Central memory CD4-positive, alpha-beta T cell (primary cell): Measurements from ENCODE around the gene NR6A1.

Experiments used
- DNase-seq: peaks from one replicate; pipeline ENCODE4 v3.0.0; 2022

The NR6A1 gene

DNA sequence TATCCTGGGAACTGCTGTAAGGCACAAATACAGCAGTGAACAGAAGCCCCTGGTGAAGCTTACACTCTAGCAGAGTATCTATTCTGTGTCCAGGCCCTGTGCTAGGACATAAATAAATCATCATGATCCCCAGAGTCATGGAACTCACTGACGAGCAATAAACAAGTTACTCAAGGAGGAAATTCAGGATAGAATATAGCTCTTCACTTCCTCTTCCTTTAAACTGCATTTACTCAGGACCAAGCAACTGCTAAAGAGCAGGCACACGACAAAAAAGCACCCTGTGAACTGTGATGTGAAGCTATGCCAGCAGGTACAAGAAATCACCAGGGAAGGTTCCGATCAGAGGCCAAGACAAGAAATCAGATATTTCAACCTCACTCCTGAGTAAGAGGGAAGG is 216.1 kb downstream of the NR6A1 start:
- DNase-seq, result no peak

DNA sequence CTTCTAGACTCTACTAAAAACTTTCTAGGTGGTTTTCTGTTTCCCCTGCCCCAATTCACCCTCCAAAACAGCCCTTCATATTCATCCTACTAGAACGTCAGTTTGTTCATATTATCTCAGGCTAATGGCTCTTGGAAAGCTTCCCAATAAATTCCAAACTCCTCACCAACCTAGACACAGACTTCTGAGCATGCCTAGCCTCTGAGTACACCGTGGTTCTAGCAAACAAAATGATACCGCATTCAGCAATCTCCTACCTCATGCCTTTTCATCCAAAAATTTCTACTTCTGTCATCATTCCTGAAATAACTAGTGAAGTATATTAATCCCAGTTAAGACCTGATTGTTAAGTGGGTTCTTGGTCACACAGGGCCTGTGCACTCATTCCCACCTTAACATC is 217.4 kb downstream of the NR6A1 start:
- DNase-seq, result no peak

DNA sequence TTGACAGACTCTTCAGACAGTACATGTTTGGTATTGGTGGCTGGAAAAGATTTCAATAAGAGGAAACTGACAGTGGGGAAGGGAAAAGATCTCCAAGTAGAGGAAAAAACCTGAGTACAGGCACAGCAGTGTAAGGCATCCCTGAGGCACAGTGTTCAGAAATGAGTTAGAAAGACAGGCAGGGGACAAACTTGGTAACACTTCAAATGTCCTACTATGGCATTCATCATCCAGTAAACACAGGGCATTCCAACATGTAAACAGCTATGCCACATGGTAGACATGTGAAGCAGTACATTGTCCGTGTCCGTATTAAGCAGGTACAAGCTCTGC is 218.9 kb downstream of the NR6A1 start:
- no peak for DNase-seq

DNA sequence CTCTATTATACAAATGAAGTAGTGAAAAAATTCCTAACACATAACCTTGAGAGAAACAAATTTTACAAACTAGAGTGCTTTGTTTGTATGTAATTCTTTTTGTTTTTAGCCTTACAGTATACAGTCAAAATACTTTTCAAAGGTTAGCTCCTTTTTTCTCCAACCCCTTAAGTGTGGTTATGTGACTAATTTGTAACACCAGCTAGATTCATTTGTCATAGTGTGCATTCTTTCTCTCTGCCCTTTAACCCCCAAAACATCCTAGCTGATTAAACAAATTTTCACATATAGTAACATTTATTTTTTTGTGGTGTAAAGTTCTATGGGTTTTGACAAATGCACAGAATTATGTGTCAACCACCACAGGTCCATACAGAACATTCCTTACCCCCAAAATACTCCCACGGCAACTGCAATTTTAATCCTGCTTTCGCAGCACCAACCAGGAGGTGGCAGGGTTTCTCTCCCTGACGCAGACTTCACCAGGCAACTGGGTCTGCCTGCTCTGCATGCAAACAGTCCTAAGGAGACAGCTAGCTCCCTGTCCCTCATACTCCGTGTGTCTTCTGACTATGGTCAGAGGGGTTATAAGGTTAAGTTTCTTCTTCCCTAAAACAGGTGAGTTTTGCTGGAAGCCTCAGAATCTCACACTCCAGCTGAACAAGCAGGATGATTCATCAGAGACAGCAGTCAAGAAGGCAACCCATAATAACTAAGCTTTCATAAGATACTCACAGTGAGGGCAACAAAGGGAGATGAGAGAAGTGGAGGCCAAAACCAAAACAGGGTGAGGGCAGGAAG is 219.4 kb downstream of the NR6A1 start:
- DNase-seq, result no peak

DNA sequence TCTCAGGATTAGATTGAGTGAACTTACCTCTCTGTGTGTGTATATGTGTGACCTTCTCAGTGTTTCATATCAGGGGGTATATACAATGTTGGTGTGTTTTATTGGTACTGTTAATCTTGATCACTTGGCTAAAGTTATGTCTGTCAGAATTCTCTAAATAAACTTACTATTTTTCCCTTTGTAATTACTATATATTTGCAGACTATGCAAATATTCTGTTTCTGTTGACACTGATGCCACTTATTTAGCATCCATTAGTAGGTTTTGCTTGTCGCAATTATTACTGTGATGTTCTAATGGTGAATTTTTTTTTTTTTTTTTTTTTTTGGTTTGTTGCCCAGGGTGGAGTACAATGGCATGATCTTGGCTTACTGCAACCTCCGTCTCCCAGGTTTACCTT is 221.0 kb downstream of the NR6A1 start:
- no peak for DNase-seq

DNA sequence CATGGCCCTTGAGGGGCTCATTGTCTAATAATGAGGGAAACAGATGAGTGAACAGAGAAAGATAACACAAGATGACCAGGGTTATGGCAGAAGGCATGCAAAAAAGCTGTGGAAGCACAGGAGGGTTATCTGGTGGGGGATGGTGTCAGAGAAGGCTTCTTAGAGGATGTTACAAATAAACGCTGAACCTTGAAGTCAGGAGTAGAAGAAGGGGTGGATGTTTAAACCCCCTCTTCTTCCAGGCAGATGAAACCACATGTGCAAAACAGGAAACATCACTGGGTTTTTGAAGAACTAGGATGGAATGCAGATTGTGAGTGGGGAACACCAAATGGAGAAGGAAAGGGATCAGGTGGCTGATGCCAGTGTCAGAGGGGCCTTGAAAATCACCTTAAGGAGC is 222.1 kb downstream of the NR6A1 start:
- DNase-seq, result no peak

DNA sequence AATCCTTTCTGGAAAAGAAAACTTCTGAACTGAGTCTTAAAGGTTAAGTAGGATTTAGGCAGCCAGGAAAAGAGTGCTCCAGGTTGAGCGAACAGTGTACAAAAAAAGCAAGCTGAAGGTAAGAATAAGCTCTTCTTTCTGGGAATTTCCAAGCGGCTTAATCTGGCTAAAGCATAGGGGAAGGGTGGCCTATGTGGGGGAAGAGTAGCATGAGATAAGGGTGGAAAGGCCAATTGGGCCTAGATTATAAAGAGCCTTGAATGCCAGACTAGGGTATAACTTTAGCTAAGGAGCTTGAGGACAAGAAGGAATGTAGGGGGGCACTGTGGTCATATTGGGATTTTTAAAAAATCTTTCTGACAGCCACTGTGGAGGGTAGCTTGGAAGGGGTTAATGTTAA is 226.6 kb downstream of the NR6A1 start:
- DNase-seq, result no peak

DNA sequence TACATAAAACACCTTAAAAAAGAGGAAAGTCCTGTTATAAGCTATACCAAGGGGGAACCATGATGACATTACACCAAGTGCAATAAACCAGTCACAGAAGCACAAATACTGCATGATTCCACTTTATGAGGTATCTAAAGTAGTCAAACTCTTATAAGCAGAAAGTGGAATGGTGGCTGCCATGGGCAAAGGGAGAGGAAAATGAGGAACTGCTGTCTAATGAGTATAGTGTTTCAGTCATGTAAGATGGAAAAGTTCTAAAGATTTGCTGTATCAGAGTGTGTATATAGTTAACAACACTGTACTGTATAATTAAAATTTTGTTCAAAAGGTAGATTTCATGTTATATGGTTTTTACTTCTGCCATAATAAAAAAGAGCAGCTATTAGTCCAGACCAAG is 229.3 kb downstream of the NR6A1 start:
- DNase-seq, result no peak

DNA sequence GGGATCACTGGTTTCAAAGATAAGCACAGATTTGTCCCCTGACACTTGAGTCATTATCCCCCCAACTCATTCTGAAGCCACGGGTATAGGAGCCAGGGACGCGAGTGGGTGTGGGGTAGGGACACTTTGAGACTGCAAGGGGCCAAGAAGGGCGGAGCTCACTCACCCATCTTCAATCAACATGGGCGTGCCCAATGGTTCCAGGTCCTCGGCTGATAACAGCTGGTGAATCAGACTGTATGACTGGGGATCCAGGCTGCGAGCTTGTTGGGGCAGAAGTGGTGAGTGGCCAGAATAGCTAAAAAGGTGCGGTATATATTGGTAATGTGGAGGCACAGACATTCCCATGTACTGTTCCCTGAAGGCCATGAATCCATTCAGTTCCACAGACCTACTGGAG is 233.2 kb downstream of the NR6A1 start:
- DNase-seq, result no peak

DNA sequence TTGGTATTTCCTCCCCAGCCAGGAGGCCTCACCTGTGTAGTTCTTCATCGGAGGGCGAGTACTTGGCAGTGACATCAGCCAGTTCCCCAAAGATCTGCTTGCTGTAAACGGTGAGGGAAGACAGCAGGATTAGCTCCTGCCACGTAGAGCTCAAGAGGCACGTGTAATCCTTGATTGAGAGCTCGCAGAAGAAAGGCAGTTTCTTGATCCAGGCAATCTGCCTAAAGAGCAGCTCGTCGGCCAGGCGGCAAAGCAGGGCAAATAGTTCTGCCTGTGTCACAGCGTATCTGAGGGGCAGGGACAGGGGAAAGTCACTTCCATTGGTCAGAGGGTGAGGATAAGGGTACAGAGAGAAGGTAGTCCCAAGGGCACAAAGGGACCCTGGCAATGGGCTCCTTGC is 235.3 kb downstream of the NR6A1 start:
- DNase-seq, result no peak

DNA sequence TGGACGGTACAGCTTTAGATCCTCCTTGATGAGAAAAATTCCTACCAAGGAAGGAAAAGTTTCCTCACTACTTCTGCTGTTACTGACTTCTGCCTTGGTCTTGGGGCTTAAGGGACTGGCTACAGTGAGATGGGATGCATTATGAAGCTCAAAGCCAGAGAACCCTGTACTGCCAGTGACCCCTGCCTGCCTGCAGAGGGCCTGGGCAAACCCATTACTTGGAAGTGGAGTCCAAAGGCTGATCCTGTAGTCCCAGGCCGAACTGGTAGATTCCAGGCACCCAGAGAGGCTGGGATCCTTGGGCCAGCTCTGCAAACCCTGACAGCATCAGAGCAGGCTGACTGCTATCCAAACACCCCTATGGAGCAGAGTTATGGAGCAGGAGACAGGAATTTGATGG is 238.2 kb downstream of the NR6A1 start:
- no peak for DNase-seq

DNA sequence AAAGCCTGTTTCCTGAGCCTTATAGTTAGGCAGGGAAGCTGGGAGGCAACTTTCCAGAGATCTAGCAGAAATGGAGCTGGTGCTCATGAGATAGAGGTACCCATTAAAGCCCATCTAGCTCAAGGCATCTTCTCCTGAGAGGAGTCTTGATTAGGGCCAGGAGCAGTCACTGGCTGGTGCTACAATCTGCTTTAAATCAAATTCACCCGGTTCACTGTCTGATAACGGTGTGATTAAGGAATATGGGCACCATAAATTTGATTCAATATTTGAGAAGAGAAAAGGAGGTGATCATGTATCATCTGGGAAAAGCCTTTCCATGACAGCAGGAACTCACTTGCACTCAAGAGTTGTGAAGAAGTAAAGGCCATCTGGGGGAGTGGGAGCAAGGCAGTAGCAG is 240.0 kb downstream of the NR6A1 start:
- no peak for DNase-seq

DNA sequence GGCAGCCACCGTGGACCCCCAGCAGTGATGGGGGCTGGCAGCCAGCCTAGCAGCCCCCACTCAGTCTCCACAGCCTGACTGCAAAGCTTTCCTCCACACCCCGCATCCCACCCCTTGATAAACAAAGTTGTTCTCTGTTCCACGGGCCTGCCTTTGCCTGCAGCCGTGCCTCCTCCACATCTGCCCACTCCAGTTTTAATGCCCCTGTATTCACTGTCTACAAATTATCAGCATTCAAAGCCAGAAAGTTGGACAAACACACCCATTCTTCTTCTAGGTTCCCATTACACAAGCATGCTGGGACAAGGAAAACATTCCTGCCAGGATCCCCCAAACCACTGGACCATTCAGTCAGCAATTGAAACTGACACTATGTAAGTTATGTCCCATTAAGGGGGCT is 240.9 kb downstream of the NR6A1 start:
- DNase-seq, result no peak

DNA sequence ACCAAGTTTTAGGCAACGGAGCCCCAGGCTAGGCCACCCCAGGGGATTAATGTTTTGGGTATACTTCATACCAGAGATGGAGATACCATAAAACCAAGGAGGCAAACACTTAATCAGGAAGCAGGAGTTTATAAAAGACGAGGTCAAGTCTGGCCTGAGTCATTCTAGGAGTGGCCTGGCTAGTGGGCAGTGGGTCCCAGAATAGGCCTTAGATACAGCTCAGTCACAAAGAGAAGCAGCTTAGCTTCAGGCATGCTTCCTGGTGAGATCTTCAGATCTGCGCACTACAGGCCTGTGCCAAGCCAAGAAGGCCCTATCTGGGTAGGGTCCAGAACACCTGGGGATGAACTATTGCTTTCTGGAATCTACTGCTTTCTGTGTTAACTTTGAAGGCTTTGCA is 243.3 kb downstream of the NR6A1 start:
- no peak for DNase-seq

DNA sequence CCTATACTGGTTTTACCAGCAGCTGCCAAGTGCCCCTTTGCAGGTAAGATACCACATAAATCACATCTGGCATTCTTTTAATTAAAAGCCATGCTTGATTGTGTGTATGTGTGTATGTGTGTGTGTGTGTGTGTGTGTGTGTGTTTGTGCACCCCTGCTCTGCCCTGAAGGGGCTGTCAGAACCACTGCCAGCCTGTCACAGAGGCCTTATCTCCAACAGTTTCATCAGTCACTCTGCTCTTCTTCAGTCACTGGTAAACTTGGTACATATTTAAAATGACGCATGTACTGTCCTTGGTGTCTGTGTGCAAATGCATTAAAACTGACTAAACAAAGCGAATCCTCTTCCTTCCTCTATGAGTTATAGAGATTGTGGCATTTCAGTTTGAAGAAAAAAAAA is 244.9 kb downstream of the NR6A1 start:
- no peak for DNase-seq

DNA sequence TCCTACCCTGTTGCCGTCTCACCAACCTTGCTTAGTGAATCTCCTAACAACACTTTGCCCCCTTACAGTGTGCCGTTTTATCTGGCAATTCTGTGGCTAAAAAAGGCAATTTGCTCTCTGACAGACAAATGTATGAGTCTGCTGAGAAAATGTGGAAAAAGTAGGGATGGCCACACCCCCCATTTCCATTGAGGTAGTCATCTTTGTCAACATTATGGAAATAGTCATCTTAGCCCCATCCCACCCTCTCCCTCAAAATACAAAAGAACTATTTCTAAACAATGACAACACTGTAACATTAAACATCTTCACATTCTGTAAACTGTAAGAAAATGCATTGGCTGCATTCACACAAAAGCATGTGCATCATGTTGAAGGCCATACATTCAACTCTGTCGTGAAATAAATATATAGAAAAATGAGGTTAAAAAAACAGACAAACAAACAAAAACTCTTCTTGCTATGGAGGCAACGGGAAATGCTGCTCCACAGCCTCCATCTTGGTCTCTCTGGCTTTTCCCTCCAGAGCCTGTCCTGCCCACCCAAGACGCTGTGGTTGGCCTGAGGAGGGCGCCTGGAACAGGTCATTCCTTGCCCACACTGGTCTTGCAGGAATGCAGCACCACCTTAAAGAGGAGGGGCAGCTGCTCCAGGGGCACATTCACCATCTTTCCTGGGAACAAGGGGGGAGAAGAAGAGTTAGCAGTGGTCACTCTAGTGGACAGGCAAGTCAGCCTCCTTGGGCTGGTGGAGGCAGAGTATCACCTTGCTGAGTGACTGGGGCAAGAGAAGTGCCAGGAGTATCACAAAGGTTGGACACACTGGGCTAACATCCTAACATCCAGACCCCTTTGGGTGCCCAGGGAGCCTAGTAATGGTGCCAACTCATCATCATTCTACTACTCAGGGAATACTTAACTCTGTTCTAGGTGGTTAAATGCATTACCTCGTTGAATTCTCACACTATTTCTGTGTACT is 248.7 kb downstream of the NR6A1 start:
- no peak for DNase-seq

DNA sequence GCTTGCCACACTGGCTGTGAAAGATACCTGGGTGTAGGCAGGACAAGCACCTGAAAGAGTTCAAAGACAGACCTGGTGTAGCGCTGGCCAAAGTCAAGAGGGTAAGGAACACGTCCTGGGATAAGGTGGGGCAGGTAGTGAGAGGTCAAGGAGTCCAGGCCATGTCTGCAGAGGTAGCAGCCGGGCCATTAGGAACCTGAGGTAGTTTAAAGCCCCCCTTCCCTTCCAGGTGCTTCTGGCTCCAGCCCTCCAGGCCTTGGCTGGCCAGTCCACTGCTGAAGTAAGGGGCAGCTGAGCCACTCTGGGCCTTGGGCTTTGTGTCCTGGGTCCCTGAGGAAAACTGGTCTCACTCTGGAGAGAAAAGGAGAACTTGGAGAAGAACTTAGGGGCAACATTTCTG is 250.0 kb downstream of the NR6A1 start:
- no peak for DNase-seq

DNA sequence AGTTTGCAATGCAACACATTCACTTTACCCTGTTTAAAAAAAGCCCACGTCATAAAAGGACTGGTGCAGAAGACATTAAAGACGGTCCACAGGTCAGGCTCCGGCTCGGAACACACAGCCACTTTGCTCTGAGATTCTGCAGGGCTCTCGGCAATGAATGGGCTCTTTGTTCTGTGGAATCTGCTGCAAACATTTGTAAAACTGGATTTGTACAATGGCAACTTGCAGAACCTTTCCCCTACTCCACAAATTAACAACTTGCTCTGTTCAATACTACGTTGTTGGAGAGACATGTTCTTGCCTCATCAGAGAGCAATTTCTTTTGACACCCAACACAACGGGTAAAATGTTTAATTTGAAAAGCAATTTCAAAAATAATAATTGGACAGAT is 250.9 kb downstream of the NR6A1 start:
- DNase-seq, result no peak

DNA sequence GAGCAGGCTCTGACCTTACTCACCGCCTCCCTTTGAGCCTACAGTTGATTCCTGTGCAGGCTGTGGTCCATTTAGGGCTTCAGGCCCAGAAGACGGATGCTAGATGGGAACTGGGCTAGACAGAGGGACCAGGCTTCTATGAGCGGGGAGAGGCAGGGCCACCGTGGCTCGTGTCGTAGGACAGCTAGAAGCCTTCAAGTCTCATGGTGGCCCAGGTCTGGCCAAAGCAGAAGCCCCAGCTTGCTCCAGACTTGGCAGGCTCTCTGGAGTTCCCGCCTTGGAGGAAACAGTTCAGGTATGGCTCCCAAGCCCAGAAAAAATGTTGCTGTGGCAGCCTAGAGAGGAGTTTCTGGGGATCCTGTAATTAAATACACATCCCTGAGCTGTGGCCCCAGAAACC is 253.0 kb downstream of the NR6A1 start:
- DNase-seq, result no peak

DNA sequence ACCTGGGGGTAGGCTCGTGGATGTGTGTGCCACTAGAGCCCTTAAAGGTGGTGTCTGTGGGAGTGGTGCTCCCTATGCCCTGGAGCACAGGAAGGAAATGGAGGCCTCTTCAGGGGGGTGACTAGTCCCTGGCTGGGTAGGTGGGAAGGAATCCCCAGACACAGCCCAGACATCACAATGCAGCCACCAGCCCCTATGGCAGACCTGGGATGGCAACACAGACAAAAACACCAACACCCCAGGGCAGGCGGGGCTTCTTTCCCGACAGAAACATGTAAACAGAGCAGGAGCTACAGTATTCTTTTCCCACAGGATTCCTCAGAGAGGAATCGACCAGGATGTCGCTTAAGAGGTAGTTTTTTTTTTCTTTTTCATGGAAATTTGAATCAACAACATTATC is 253.5 kb downstream of the NR6A1 start:
- DNase-seq, result no peak

DNA sequence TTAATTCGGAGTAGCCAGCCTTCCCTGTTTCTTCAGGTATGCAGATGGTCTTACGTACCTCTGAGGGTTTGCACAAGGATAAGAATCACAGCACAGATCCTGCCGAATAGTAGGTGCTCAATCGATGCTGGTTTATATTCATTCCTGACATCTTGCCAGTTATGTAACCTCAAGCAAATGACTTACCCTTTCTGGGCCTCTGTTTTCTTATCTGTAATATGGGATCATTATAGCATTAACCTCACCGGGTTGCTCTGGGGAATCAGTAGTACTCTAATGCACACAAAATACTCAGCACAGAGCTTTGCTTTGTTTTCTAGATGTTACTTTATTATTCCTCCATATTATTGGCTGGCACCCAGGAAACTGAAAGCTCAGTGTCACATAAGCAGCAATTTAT is 256.2 kb downstream of the NR6A1 start:
- no peak for DNase-seq

DNA sequence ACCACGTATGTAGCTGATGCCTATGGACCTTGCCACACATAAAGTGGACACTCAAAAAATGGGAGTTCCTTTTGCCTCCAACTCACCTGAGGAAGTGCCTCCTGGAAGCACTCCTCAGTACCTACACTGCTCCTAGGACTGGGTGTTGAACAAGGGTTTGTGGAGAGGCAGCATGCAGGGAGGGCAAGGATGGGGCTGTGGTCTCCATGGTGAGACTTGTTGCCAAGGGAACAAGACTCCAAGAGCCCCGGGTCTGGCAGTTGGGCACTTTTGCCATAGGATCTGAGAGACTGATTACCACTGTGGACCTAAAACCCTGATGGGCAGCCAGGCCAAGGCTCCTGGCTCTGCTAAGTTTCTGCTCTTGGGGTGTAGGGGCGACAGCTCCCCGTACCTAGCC is 257.0 kb downstream of the NR6A1 start:
- DNase-seq, result no peak

DNA sequence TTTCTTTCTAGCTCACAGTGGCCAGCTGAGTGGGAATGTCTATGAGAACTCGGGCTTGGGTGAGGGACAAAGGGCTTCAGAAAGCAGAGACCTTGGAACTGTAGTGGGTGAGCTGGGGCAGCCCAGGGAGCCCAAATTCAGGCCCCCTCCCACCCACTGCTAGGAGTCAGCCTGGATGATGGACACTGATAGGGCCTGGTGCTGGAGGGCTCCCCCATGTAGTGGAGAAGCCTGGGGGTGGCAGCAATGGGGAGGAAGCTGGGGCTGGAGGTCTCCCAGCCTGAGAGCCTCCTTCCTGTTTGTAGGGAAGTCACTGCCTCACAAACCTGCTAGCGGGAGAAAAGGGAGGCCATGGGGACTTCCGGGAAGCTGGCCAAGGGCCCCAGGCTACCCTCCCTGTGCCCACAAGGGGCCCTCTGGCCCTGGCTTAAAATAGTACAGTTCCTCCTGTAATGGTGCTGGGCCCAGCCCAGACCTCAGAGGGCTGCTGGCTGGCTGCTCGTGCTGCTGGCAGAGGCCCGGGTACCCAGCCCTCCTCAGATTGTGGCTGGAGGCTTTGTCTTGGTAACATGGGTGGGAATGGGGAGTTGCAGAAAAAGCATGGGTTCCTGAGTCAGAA is 257.6 kb downstream of the NR6A1 start:
- DNase-seq, result no peak

DNA sequence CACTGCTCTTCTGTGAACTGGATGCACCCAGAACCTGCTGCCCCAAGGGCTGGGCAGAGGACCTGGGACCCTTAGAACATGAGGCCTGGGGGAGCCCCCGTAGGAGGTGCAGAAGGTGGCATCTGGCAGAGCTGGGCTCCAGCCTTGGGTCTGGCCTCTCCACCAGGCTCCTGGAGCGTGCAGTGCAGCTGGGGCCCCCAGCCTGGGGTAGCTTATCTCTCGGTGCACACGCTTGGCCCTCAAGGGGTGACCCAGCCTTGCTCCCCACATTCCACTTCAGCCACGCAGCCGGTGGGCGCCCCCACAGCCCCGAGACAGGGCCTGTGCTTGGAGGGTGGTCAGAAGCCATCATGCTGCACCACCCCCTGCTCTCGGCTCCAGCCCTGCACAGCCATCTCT is 258.3 kb downstream of the NR6A1 start:
- DNase-seq, result no peak
